Astrocyte (in vitro differentiated cells and primary cell): ENCODE measurements around the gene MELTF. TPM values are rescaled to one million over a fixed set of nuclear protein-coding genes. Genes with fewer than 3 reads are reported as not detected.
"Not testable (repeated sequence)": the region's sequence is repeated elsewhere in the genome, so short reads cannot be mapped to it uniquely, and the experiment has no call there.

Experiments
- DNase-seq: peaks from one replicate; pipeline ENCODE4 v3.0.0-alpha.2; 2010; ENCODE audit warnings: low read depth
- FAIRE-seq: peaks from 2 replicates; lab custom pipeline; 2011; peaks lifted over from hg19 to GRCh38; lab: Jason Lieb, UNC
- H2AFZ ChIP-seq: 2 replicates; pipeline ENCODE4 v1.6.0; 2012; ENCODE audit warnings: low read depth, low read length, inconsistent platforms
- H3K27ac ChIP-seq: 2 replicates; pipeline ENCODE4 v1.5.1; 2011; ENCODE audit warnings: low read depth, low read length, inconsistent platforms
- H3K27me3 ChIP-seq: 2 replicates; pipeline ENCODE4 v1.6.0; 2011; ENCODE audit warnings: low read length, inconsistent platforms; ENCODE audit not compliant: insufficient read depth
- H3K36me3 ChIP-seq: 2 replicates; pipeline ENCODE4 v1.5.1; 2011; ENCODE audit warnings: low read length, inconsistent platforms; ENCODE audit not compliant: insufficient read depth
- H3K4me1 ChIP-seq: 2 replicates; pipeline ENCODE4 v1.5.1; 2011; ENCODE audit warnings: low read length, inconsistent platforms; ENCODE audit not compliant: insufficient read depth
- H3K4me2 ChIP-seq: 2 replicates; pipeline ENCODE4 v1.6.0; 2012; ENCODE audit warnings: low read length, inconsistent platforms
- H3K4me3 ChIP-seq: 2 replicates; pipeline ENCODE4 v1.5.1; 2011; ENCODE audit warnings: low read depth, mild to moderate bottlenecking, low read length, inconsistent platforms; ENCODE audit not compliant: insufficient read depth
- H3K79me2 ChIP-seq: 2 replicates; pipeline ENCODE4 v1.6.0; 2012; ENCODE audit warnings: mild to moderate bottlenecking, low read length, inconsistent platforms; ENCODE audit not compliant: insufficient read depth
- H3K9ac ChIP-seq: 2 replicates; pipeline ENCODE4 v1.6.0; 2012; ENCODE audit warnings: mild to moderate bottlenecking, low read length, inconsistent platforms
- H3K9me3 ChIP-seq: 2 replicates; pipeline ENCODE4 v1.5.1; 2012; ENCODE audit warnings: low read depth, mild to moderate bottlenecking, low read length, inconsistent platforms; ENCODE audit not compliant: insufficient read depth
- H4K20me1 ChIP-seq: 2 replicates; pipeline ENCODE4 v1.6.0; 2012; ENCODE audit warnings: low read length, inconsistent platforms; ENCODE audit not compliant: insufficient read depth
- H3K27ac Mint-ChIP-seq: one replicate; pipeline ENCODE4 v1.8.0; 2021; ENCODE audit warnings: mild to moderate bottlenecking, mixed read lengths; ENCODE audit not compliant: unreplicated experiment
- H3K27me3 Mint-ChIP-seq: one replicate; pipeline ENCODE4 v1.8.0; 2021; ENCODE audit warnings: low read depth, mixed read lengths; ENCODE audit not compliant: unreplicated experiment
- H3K36me3 Mint-ChIP-seq: one replicate; pipeline ENCODE4 v1.8.0; 2021; ENCODE audit warnings: low read depth, mixed read lengths; ENCODE audit not compliant: unreplicated experiment
- H3K4me1 Mint-ChIP-seq: one replicate; pipeline ENCODE4 v1.8.0; 2021; ENCODE audit warnings: low read depth, mixed read lengths; ENCODE audit not compliant: unreplicated experiment
- H3K4me3 Mint-ChIP-seq: one replicate; pipeline ENCODE4 v1.8.0; 2021; ENCODE audit warnings: mild to moderate bottlenecking, moderate library complexity, mixed read lengths; ENCODE audit not compliant: unreplicated experiment
- H3K9me3 Mint-ChIP-seq: one replicate; pipeline ENCODE4 v1.8.0; 2021; ENCODE audit warnings: mild to moderate bottlenecking, mixed read lengths; ENCODE audit not compliant: unreplicated experiment
- CTCF ChIP-seq: IDR thresholded peaks from 2 replicates; pipeline ENCODE4 v1.5.1; 2011; ENCODE audit warnings: low read depth, mild to moderate bottlenecking, inconsistent platforms, low read length, moderate library complexity; ENCODE audit not compliant: insufficient read depth
- EZH2 ChIP-seq: IDR thresholded peaks from 2 replicates; pipeline ENCODE4 v1.6.1; 2012; ENCODE audit warnings: mild to moderate bottlenecking, low read length, inconsistent platforms; ENCODE audit not compliant: insufficient read depth
- total RNA-seq: library from RNA; stranded (reverse); gene quantifications from 2 replicates; pipeline ENCODE4 v1.2.1, GENCODE V29; 2021

Gene MELTF
- total RNA-seq, 1 donor from 2014 or later = 24.0 TPM

GRCh38 chr3:197064771-197065170 is 35.2 kb upstream of the MELTF start:
- H3K79me2 ChIP-seq = no peaks in the 10 kb centered on the region
- no peak overlapping the region for H3K27ac ChIP-seq
- H3K4me1 Mint-ChIP-seq = peaks cover 4% of the 10 kb centered on the region
- no peak overlapping the region for H3K4me3 Mint-ChIP-seq
- H3K27ac Mint-ChIP-seq = no peak overlapping the region
- H3K4me1 ChIP-seq = no peaks in the 10 kb centered on the region
- no peak overlapping the region for H3K4me3 ChIP-seq
- no peaks in the 10 kb centered on the region for H3K9me3 ChIP-seq
- no peaks in the 10 kb centered on the region for H3K27me3 ChIP-seq
- H3K9me3 Mint-ChIP-seq = no peaks in the 10 kb centered on the region
- no peak for TF ChIP-seq EZH2
- TF ChIP-seq CTCF = no peak
- no peak overlapping the region for H3K4me2 ChIP-seq
- peaks cover 6% of the 10 kb centered on the region for H4K20me1 ChIP-seq
- H3K36me3 Mint-ChIP-seq = peaks cover 7% of the 10 kb centered on the region
- H2AFZ ChIP-seq = no peak overlapping the region
- peaks cover 55% of the 10 kb centered on the region for H3K36me3 ChIP-seq
- DNase-seq (no peak), FAIRE-seq (no peak)
- no peak overlapping the region for H3K9ac ChIP-seq
- no peaks in the 10 kb centered on the region for H3K27me3 Mint-ChIP-seq

GRCh38 chr3:197062446-197062845 is 32.8 kb upstream of the MELTF start:
- Histone ChIP-seq H3K4me3 (no peak overlapping the region), H3K36me3 (peaks cover 62% of the 10 kb centered on the region), H3K27me3 (no peaks in the 10 kb centered on the region), H3K27ac (no peak overlapping the region), H3K9me3 (no peaks in the 10 kb centered on the region), H3K4me2 (no peak overlapping the region), H3K9ac (no peak overlapping the region), H3K79me2 (no peaks in the 10 kb centered on the region), H3K4me1 (no peaks in the 10 kb centered on the region), H4K20me1 (peaks cover 8% of the 10 kb centered on the region), H2AFZ (no peak overlapping the region)
- no peaks in the 10 kb centered on the region for H3K27me3 Mint-ChIP-seq
- no peak for FAIRE-seq
- H3K4me3 Mint-ChIP-seq = no peak overlapping the region
- H3K9me3 Mint-ChIP-seq = no peaks in the 10 kb centered on the region
- no peak overlapping the region for H3K27ac Mint-ChIP-seq
- H3K36me3 Mint-ChIP-seq = peaks cover 11% of the 10 kb centered on the region
- TF ChIP-seq EZH2 = no peak
- no peak for TF ChIP-seq CTCF
- DNase-seq = no peak
- H3K4me1 Mint-ChIP-seq = peaks cover 4% of the 10 kb centered on the region

- H3K27ac Mint-ChIP-seq, H3K4me1 Mint-ChIP-seq, H3K4me3 Mint-ChIP-seq, H3K9me3 ChIP-seq, H3K27me3 ChIP-seq, H3K4me2 ChIP-seq, H3K9me3 Mint-ChIP-seq, H3K9ac ChIP-seq, H2AFZ ChIP-seq, H3K79me2 ChIP-seq, FAIRE-seq, DNase-seq, H3K27me3 Mint-ChIP-seq, H3K4me1 ChIP-seq, H3K27ac ChIP-seq, H3K4me3 ChIP-seq: not testable (repeated sequence)
- peaks cover 16% of the 10 kb centered on the region for H3K36me3 Mint-ChIP-seq
- Histone ChIP-seq H4K20me1 (peaks cover 21% of the 10 kb centered on the region), H3K36me3 (peaks cover 50% of the 10 kb centered on the region)
Observed at GRCh38 chr3:197051637-197052036, 22.0 kb upstream of the MELTF start.
